ENCODE data around the gene ZFP1. TPM values are rescaled to one million over a fixed set of nuclear protein-coding genes. Genes with fewer than 3 reads are reported as not detected.

ZFP1 gene
- total RNA-seq, 2 donors from 2014 or later, result 10.4 to 13.3 TPM

DNA sequence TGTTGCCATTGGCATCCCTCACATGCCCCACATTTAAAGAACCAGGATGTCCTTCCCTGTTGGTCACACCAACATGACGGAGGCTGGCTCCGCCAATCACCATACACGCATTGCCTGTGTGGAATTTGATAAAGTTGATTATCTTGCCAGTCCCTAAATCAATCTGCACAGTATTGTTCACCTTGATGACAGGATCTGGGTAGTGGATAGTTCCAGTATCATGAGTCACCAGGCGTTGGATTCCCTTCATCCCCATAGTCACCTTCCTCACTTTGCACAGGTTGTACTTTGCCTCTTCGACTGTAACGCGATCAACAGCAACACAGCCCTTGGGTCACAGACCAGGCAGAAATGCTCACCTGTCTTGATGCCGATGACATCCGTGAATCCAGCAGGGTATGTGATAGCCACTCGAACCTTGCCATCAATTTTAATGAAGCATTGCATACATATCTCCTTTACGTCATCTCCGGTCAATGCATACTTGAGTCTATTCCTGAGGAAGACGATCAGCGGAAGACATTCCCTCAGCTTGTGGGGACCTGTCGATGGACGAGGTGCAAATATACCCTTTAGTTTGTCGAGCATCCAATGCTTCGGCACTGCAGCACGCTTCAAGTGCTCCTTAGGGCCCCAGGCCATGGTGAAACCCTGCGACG is 44.4 kb downstream of the ZFP1 start:
- Mint-ChIP-seq H3K27me3 (ENCODE audit: insufficient read depth) (peaks cover 30% of the 10 kb centered on the region), H3K4me3 (no peak overlapping the region), H3K36me3 (ENCODE audit: low read depth) (no peaks in the 10 kb centered on the region), H3K4me1 (peaks cover 14% of the 10 kb centered on the region), H3K9me3 (no peaks in the 10 kb centered on the region), H3K27ac (no peak overlapping the region)
- 94 to 99% methylated on average over 21 of the region's 21 CpGs for WGBS, 2 experiments (ENCODE audit: insufficient coverage in 1 of 2, insufficient read length in 1 of 2)
- TF ChIP-seq, protein P1, sequence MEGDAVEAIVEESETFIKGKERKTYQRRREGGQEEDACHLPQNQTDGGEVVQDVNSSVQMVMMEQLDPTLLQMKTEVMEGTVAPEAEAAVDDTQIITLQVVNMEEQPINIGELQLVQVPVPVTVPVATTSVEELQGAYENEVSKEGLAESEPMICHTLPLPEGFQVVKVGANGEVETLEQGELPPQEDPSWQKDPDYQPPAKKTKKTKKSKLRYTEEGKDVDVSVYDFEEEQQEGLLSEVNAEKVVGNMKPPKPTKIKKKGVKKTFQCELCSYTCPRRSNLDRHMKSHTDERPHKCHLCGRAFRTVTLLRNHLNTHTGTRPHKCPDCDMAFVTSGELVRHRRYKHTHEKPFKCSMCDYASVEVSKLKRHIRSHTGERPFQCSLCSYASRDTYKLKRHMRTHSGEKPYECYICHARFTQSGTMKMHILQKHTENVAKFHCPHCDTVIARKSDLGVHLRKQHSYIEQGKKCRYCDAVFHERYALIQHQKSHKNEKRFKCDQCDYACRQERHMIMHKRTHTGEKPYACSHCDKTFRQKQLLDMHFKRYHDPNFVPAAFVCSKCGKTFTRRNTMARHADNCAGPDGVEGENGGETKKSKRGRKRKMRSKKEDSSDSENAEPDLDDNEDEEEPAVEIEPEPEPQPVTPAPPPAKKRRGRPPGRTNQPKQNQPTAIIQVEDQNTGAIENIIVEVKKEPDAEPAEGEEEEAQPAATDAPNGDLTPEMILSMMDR (conservative IDR thresholded peaks at IDR 0.05), result no peak
- Histone ChIP-seq H3K4me1 (ENCODE audit: control insufficient read depth, insufficient read depth, low read length) (peaks cover 6% of the 10 kb centered on the region), H3K9me3 (ENCODE audit: control insufficient read depth, low read length) (no peaks in the 10 kb centered on the region), H3K27me3 (ENCODE audit: control insufficient read depth, insufficient read depth, low read length, poor library complexity, severe bottlenecking) (peaks cover 16% of the 10 kb centered on the region), H3K9ac (ENCODE audit: extremely low read depth, low read length, poor library complexity, severe bottlenecking) (no peak overlapping the region), H3K27ac (ENCODE audit: low read depth, low read length) (no peak overlapping the region), H3K4me3 (ENCODE audit: low read length) (no peak overlapping the region), H3K36me3 (ENCODE audit: control insufficient read depth, insufficient read depth, low read length) (no peaks in the 10 kb centered on the region)
- no peak for DNase-seq

DNA sequence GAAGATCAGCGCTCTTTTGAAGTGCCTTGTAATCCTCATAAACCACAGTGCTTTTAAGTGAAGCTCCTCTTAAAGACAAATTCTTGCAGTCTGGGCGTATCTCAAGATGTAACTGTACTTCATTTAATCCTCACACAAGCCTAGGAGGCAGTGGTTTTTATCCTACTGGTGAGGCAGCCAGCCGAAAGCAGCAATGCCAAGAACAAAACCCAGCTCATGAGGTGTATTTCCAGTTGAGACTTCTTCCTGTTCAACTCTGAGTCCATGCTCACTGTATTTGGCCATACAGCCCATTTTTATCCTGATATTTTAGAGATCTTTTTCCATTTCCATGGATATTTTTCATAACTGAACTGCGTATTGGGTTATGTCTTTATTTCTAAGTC is 44.9 kb downstream of the ZFP1 start:
- Mint-ChIP-seq H3K27ac (no peak overlapping the region), H3K36me3 (ENCODE audit: low read depth) (no peaks in the 10 kb centered on the region), H3K9me3 (no peaks in the 10 kb centered on the region), H3K4me1 (peaks cover 17% of the 10 kb centered on the region), H3K27me3 (ENCODE audit: insufficient read depth) (peaks cover 30% of the 10 kb centered on the region), H3K4me3 (no peak overlapping the region)
- Histone ChIP-seq H3K4me3 (ENCODE audit: low read length) (no peak overlapping the region), H3K9me3 (ENCODE audit: control insufficient read depth, low read length) (no peaks in the 10 kb centered on the region), H3K9ac (ENCODE audit: extremely low read depth, low read length, poor library complexity, severe bottlenecking) (no peak overlapping the region), H3K27ac (ENCODE audit: low read depth, low read length) (no peak overlapping the region), H3K27me3 (ENCODE audit: control insufficient read depth, insufficient read depth, low read length, poor library complexity, severe bottlenecking) (peaks cover 16% of the 10 kb centered on the region), H3K36me3 (ENCODE audit: control insufficient read depth, insufficient read depth, low read length) (no peaks in the 10 kb centered on the region), H3K4me1 (ENCODE audit: control insufficient read depth, insufficient read depth, low read length) (peaks cover 6% of the 10 kb centered on the region)
- WGBS, 2 experiments (ENCODE audit: insufficient coverage in 1 of 2, insufficient read length in 1 of 2), result 94 to 96% methylated on average over 2 to 4 of the region's 4 CpGs
- DNase-seq, result no peak
- TF ChIP-seq, protein P1 (conservative IDR thresholded peaks at IDR 0.05), result no peak

DNA sequence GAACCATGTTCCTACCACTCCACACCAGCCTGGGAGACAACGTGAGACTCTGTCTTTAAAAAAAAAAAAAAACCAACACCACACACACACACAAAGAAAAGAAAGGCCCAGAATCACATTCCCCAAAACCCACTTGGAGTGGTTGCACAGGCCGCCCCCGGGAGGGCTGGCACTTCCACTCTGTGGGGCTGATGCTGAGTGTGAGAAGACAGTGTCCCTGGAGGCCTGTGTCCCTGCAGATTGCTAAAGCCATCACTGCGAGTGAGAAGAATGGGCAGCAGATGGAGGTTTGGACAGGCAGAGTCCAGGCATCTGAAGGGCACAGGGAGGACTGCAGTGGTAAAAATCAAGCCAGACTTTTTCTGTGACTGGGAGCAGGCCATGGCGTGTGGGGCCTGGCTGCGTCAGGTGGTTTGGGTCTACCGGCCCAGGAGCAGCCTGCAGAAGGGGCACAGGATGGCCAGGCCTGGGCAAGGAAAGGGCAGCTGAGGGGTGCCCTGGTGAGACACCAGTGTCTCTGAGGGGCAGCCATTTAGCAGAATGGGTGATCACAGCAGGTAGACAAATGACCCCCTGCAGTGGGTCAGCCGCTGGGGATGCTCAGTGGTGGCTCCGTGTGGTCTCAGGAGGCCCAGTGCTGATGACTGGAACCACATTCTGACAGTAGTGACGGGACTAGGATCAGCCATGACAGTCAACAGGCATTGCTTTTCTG is 45.6 kb downstream of the ZFP1 start:
- Mint-ChIP-seq H3K4me1 (peaks cover 17% of the 10 kb centered on the region), H3K4me3 (no peak overlapping the region), H3K36me3 (ENCODE audit: low read depth) (no peaks in the 10 kb centered on the region), H3K27ac (no peak overlapping the region), H3K27me3 (ENCODE audit: insufficient read depth) (peaks cover 30% of the 10 kb centered on the region), H3K9me3 (no peaks in the 10 kb centered on the region)
- TF ChIP-seq, protein P1 (conservative IDR thresholded peaks at IDR 0.05), result no peak
- Histone ChIP-seq H3K27me3 (ENCODE audit: control insufficient read depth, insufficient read depth, low read length, poor library complexity, severe bottlenecking) (peaks cover 16% of the 10 kb centered on the region), H3K4me1 (ENCODE audit: control insufficient read depth, insufficient read depth, low read length) (peaks cover 6% of the 10 kb centered on the region), H3K9ac (ENCODE audit: extremely low read depth, low read length, poor library complexity, severe bottlenecking) (no peak overlapping the region), H3K36me3 (ENCODE audit: control insufficient read depth, insufficient read depth, low read length) (no peaks in the 10 kb centered on the region), H3K27ac (ENCODE audit: low read depth, low read length) (no peak overlapping the region), H3K9me3 (ENCODE audit: control insufficient read depth, low read length) (no peaks in the 10 kb centered on the region), H3K4me3 (ENCODE audit: low read length) (no peak overlapping the region)
- WGBS, 2 experiments (ENCODE audit: insufficient coverage in 1 of 2, insufficient read length in 1 of 2), result 89 to 92% methylated on average over 5 to 10 of the region's 10 CpGs
- DNase-seq, result peak; percentile 23

Measured in endodermal cell (in vitro differentiated cells).